ENCODE results near the gene ANKH. TPM values are rescaled to one million over a fixed set of nuclear protein-coding genes. Genes with fewer than 3 reads are reported as not detected.

Gene ANKH
- total and polyA plus RNA-seq, 4 experiments from 2014 or later = 34.1 to 165 (median 114) TPM

DNA sequence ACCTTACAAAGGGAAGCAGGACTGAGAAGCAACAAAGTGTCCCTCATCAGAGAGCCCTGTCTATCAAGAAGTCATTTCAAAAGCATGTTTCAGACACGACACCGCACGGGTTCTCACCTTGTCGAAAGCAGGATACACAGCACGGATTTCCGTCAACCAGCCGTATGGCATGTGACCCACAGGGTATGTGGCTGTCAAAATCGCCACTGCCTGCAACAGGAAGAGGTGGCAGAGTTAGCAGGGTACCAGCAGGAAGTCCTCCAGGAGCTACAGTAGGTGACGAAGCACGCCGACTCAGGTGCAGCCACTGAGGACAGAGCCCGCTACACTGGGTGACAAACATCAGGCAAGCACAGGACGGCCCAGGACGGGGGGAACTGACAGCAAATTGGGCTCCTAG is 125.8 kb downstream of the ANKH start:
- Histone ChIP-seq H3K4me3 (ENCODE audit: low read length in 2 of 2) (no peak overlapping the region), H3K27me3 (ENCODE audit: insufficient read depth, low read length) (no peaks in the 10 kb centered on the region), H3K36me3 (ENCODE audit: insufficient read depth, low read length) (peaks cover 21% of the 10 kb centered on the region), H3K9me3 (ENCODE audit: control insufficient read depth in 1 of 2, low read length in 2 of 2) (no peaks in the 10 kb centered on the region), H3K4me1 (ENCODE audit: insufficient read depth, low read length) (no peaks in the 10 kb centered on the region), H3K27ac (ENCODE audit: low read depth, low read length) (no peak overlapping the region)
- Mint-ChIP-seq H3K27ac (peak overlapping the region in 2 of 7 donors; percentile 3 to 68), H3K36me3 (peaks cover 54 to 73% of the 10 kb centered on the region in 2 donors), H3K27me3 (no peaks in the 10 kb centered on the region), H3K4me1 (peaks cover 0 to 11% (median 5%) of the 10 kb centered on the region in 4 donors), H3K4me3 (no peak overlapping the region), H3K9me3 (no peaks in the 10 kb centered on the region)
- intact Hi-C loops (cut with micrococcal nuclease) = no loop called here
- POLR2A ChIA-PET (ENCODE audit: partially characterized antibody) = interaction anchor here (0.7 kb wide), 1 partner anchor 64 kb away, joined by 3 read pairs; no protein-coding TSS in a partner anchor
- peak in 2 of 5 donors; percentile 5 to 15 for DNase-seq
- CTCF ChIA-PET (ENCODE audit: partially characterized antibody) = interaction anchor here (1.1 kb wide), 2 partner anchors 20 to 258 kb away, joined by 3 read pairs; no protein-coding TSS in a partner anchor

DNA sequence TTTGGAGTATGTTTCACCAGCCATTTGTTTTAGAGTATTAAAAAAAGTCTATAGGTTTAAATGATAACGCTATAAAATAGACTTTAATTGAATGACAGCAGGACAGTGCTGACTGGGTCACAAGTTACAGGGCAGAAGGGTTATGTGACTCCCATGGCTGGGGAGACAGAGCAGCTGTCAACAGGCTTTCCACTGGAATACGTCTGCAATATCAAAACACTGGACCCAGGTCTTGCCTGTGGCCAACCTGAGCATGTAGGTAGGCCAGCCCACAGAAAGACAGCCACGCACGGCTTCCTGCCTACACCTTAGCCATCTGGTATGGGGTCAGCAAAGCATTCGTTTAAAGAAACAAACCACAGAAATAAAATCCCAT is 126.4 kb downstream of the ANKH start:
- peak overlapping the region in 1 of 7 donors; percentile 29 for H3K27ac Mint-ChIP-seq
- intact Hi-C loops (cut with micrococcal nuclease) = no loop called here
- no peaks in the 10 kb centered on the region for H3K4me1 ChIP-seq (ENCODE audit: insufficient read depth, low read length)
- H3K9me3 ChIP-seq (ENCODE audit: control insufficient read depth in 1 of 2, low read length in 2 of 2) = no peaks in the 10 kb centered on the region
- DNase-seq = no peak
- H3K4me3 ChIP-seq (ENCODE audit: low read length in 2 of 2) = no peak overlapping the region
- no peaks in the 10 kb centered on the region for H3K27me3 ChIP-seq (ENCODE audit: insufficient read depth, low read length)
- POLR2A ChIA-PET (ENCODE audit: partially characterized antibody) = no interaction called here
- H3K36me3 ChIP-seq (ENCODE audit: insufficient read depth, low read length) = peaks cover 25% of the 10 kb centered on the region
- H3K9me3 Mint-ChIP-seq = no peaks in the 10 kb centered on the region
- peaks cover 0 to 11% (median 5%) of the 10 kb centered on the region in 4 donors for H3K4me1 Mint-ChIP-seq
- H3K36me3 Mint-ChIP-seq = peaks cover 53 to 71% of the 10 kb centered on the region in 2 donors
- CTCF ChIA-PET (ENCODE audit: partially characterized antibody) = interaction anchor here (1.1 kb wide), 1 partner anchor 258 kb away, joined by 3 read pairs; no protein-coding TSS in a partner anchor
- H3K27ac ChIP-seq (ENCODE audit: low read depth, low read length) = no peak overlapping the region
- H3K27me3 Mint-ChIP-seq = no peaks in the 10 kb centered on the region
- no peak overlapping the region for H3K4me3 Mint-ChIP-seq

DNA sequence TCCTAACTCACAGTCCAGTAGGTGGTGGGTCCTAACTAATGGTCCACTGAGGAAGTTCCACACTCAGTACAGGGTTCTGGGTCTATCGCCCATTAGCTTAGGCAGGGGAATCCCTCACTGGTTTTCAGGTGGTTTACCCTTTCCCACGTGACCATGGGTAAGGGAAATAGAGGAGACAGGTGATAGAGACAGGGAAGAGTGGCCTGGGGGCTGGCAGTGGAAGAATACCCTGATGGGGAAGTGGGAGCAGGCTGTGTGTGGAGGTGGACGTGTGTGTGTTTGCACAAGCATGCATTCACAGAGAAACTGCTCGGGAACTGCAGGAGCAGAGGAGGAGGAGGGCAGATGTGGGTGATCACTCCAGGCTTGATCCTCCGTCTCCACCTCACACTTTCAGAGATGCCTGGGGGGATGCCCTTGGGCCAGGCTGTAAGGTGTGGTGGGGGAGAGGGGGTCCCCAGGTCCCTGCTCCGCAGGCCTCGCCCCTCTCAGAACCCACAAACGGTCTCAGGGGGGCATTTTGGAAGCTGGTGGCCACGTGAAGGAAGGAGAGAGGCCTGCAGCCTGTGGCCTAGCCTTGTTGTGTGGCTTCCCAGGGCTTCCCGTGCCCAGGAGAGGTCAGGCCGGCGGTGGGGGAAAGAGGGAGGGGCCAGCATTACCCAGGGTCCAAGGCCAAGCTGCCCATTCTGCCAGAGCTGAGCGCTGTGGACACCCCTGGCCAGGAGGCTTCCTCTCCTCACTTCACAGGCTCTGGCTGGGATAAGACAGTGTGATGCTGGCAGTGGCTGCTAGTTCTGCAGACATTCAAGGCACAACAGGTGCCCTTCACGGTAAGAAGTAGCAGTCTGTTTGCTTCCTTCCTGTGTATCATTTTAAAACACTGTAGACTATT is 127.0 kb downstream of the ANKH start:
- Mint-ChIP-seq H3K9me3 (no peaks in the 10 kb centered on the region), H3K27ac (peak overlapping the region in 4 of 7 donors; percentile 63 to 87 (median 78)), H3K36me3 (peaks cover 48 to 69% of the 10 kb centered on the region in 2 donors), H3K27me3 (no peaks in the 10 kb centered on the region), H3K4me3 (no peak overlapping the region), H3K4me1 (peaks cover 0 to 11% (median 5%) of the 10 kb centered on the region in 4 donors)
- ChIA-PET CTCF (ENCODE audit: partially characterized antibody) (interaction anchor here (1.4 kb wide), 1 partner anchor 13 kb away, joined by 4 read pairs; no protein-coding TSS in a partner anchor), POLR2A (ENCODE audit: partially characterized antibody) (no interaction called here)
- no peaks in the 10 kb centered on the region for H3K27me3 ChIP-seq (ENCODE audit: insufficient read depth, low read length)
- H3K4me3 ChIP-seq (ENCODE audit: low read length in 2 of 2) = no peak overlapping the region
- H3K36me3 ChIP-seq (ENCODE audit: insufficient read depth, low read length) = peaks cover 21% of the 10 kb centered on the region
- no peak for DNase-seq
- H3K9me3 ChIP-seq (ENCODE audit: control insufficient read depth in 1 of 2, low read length in 2 of 2) = no peaks in the 10 kb centered on the region
- H3K27ac ChIP-seq (ENCODE audit: low read depth, low read length) = no peak overlapping the region
- intact Hi-C loops (cut with micrococcal nuclease) = no loop called here
- no peaks in the 10 kb centered on the region for H3K4me1 ChIP-seq (ENCODE audit: insufficient read depth, low read length)

DNA sequence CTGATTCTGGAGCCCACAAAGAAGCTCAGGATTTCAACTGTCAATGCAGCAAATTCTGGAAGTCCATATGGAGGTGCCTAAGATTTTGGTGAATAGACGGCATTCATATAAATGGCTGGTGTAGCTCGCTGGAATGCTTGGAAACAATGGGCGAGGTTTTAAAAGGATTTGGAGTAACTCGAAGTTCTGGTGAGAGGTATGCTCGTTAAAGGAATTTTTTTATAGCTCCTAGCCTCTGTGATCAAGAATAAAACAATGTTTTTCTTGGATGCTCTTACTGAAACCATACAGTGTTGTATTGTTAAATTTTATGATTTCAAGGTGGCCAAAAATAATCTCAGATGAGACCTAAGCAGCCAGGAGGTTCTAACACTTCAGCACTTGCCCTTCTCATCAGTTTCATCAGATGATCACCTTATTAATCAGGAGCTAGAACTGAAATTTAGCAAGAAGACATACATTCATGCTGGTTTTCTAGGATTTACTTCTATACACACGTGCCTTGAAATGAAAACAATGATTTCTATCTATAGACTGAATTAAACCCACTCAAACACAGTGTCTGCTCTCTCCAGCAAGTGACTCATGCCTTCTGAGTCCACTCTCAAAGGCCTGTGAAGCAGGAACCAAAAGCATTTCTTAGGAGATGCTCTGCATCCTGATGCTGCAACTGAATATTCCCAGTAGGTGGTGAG is 127.8 kb downstream of the ANKH start:
- CTCF ChIA-PET (ENCODE audit: partially characterized antibody) = interaction anchor here (0.9 to 1.4 kb wide), 3 partner anchors 13 to 249 kb away, joined by 3 to 4 read pairs (median 4); no protein-coding TSS in a partner anchor
- H3K4me1 Mint-ChIP-seq = peaks cover 0 to 11% (median 5%) of the 10 kb centered on the region in 4 donors
- H3K36me3 Mint-ChIP-seq = peaks cover 47 to 65% of the 10 kb centered on the region in 2 donors
- Histone ChIP-seq H3K4me1 (ENCODE audit: insufficient read depth, low read length) (no peaks in the 10 kb centered on the region), H3K36me3 (ENCODE audit: insufficient read depth, low read length) (peaks cover 21% of the 10 kb centered on the region), H3K4me3 (ENCODE audit: low read length in 2 of 2) (no peak overlapping the region), H3K9me3 (ENCODE audit: control insufficient read depth in 1 of 2, low read length in 2 of 2) (no peaks in the 10 kb centered on the region), H3K27me3 (ENCODE audit: insufficient read depth, low read length) (no peaks in the 10 kb centered on the region), H3K27ac (ENCODE audit: low read depth, low read length) (no peak overlapping the region)
- H3K9me3 Mint-ChIP-seq = no peaks in the 10 kb centered on the region
- no peaks in the 10 kb centered on the region for H3K27me3 Mint-ChIP-seq
- peak overlapping the region in 5 of 7 donors; percentile 25 to 87 (median 72) for H3K27ac Mint-ChIP-seq
- H3K4me3 Mint-ChIP-seq = no peak overlapping the region
- intact Hi-C loops (cut with micrococcal nuclease) = no loop called here
- DNase-seq = no peak
- POLR2A ChIA-PET (ENCODE audit: partially characterized antibody) = no interaction called here

DNA sequence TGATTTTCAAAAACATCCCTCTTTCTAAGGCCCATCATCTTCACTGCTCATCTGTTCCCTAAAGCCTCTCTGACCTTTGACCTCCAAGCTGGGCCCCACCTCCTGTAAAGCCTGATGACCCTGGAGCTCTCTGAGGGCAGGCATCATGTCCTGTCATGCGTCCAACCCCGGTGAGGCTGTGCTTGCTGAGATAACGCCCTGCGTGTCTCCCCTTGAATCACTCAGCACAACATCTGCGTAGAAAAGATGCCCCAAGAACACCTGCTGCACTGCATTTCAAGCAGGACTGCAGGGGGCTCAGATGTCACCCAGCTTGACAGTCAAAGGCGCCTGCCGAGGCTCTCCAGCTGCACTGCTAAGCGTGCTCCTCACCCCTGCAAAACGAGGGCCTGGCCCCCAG is 129.1 kb downstream of the ANKH start:
- H3K27ac Mint-ChIP-seq = peak overlapping the region; percentile 43 to 86 (median 62)
- Histone ChIP-seq H3K27me3 (ENCODE audit: insufficient read depth, low read length) (no peaks in the 10 kb centered on the region), H3K36me3 (ENCODE audit: insufficient read depth, low read length) (peaks cover 25% of the 10 kb centered on the region), H3K4me3 (ENCODE audit: low read length in 2 of 2) (no peak overlapping the region), H3K4me1 (ENCODE audit: insufficient read depth, low read length) (no peaks in the 10 kb centered on the region), H3K9me3 (ENCODE audit: control insufficient read depth in 1 of 2, low read length in 2 of 2) (no peaks in the 10 kb centered on the region), H3K27ac (ENCODE audit: low read depth, low read length) (no peak overlapping the region)
- intact Hi-C loops (cut with micrococcal nuclease) = no loop called here
- no peak overlapping the region for H3K4me3 Mint-ChIP-seq
- no peaks in the 10 kb centered on the region for H3K9me3 Mint-ChIP-seq
- ChIA-PET POLR2A (ENCODE audit: partially characterized antibody) (interaction anchor here (0.9 kb wide), 1 partner anchor 17 kb away, joined by 3 read pairs; no protein-coding TSS in a partner anchor), CTCF (ENCODE audit: partially characterized antibody) (interaction anchor here (1.2 to 1.4 kb wide), 3 partner anchors 13 to 250 kb away, joined by 3 to 7 read pairs (median 3); no protein-coding TSS in a partner anchor)
- H3K4me1 Mint-ChIP-seq = peaks cover 0 to 11% (median 5%) of the 10 kb centered on the region in 4 donors
- no peak for DNase-seq
- H3K36me3 Mint-ChIP-seq = peaks cover 41 to 66% of the 10 kb centered on the region in 2 donors
- H3K27me3 Mint-ChIP-seq = no peaks in the 10 kb centered on the region

DNA sequence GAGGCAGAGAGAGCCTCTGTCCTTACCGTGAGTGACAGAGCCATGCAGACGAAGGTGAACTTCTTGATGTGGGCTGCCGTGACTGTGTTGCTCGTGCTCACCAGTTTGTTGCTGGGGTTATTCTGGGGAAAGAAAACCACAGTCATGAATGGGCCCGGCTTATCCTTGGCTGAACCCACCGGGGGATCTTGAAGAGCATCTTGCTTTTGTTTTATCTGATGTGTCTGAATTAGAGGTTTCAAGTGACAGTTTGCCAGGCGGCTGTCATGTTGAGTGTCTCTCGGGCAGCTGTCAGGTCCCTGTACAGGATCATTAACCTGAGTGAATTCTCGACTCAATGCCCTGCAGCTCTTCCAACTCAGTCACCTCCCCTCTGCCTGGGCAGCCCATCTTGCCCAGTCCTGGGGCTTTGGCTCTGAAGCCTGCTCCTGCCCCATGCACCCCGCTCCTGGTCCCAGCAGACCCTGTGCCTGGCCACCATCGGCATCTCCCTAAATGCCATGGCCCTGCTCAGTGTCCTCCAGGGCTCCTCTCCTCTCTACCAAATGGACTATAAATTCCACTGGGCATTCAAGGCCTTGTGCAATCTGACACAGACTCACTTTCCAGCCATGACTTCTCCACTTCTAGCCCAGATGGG is 129.7 kb downstream of the ANKH start:
- no peak overlapping the region for H3K27ac ChIP-seq (ENCODE audit: low read depth, low read length)
- H3K4me1 ChIP-seq (ENCODE audit: insufficient read depth, low read length) = no peaks in the 10 kb centered on the region
- Mint-ChIP-seq H3K9me3 (no peaks in the 10 kb centered on the region), H3K27me3 (no peaks in the 10 kb centered on the region), H3K4me1 (peaks cover 0 to 11% (median 5%) of the 10 kb centered on the region in 4 donors), H3K27ac (peak overlapping the region; percentile 43 to 86 (median 68)), H3K36me3 (peaks cover 41 to 66% of the 10 kb centered on the region in 2 donors), H3K4me3 (no peak overlapping the region)
- POLR2A ChIA-PET (ENCODE audit: partially characterized antibody) = interaction anchor here (0.9 kb wide), 1 partner anchor 17 kb away, joined by 3 read pairs; no protein-coding TSS in a partner anchor
- no peaks in the 10 kb centered on the region for H3K9me3 ChIP-seq (ENCODE audit: control insufficient read depth in 1 of 2, low read length in 2 of 2)
- no peaks in the 10 kb centered on the region for H3K27me3 ChIP-seq (ENCODE audit: insufficient read depth, low read length)
- intact Hi-C loops (cut with micrococcal nuclease) = no loop called here
- H3K4me3 ChIP-seq (ENCODE audit: low read length in 2 of 2) = no peak overlapping the region
- peaks cover 30% of the 10 kb centered on the region for H3K36me3 ChIP-seq (ENCODE audit: insufficient read depth, low read length)
- CTCF ChIA-PET (ENCODE audit: partially characterized antibody) = interaction anchor here (1.2 to 1.4 kb wide), 2 partner anchors 13 to 14 kb away, joined by 3 to 7 read pairs; no protein-coding TSS in a partner anchor
- DNase-seq = peak in 1 of 5 donors; percentile 6
